Astrocyte of the hippocampus (primary cell): ENCODE measurements around the gene CPSF3.

Source experiments
- DNase-seq: peaks from one replicate; pipeline ENCODE4 v3.0.0; 2011; ENCODE audit warnings: low read depth, low spot score

The CPSF3 gene

GRCh38 chr2:9423100-9423921, at the start of gene CPSF3, which contains the start of gene ITGB1BP1:
Gene CPSF3, plus strand, starts transcription at chr2:9423654. Its CDS starts 120 bp downstream, at chr2:9423774.
Gene ITGB1BP1, minus strand, starts transcription at chr2:9423528. Its CDS starts 4,831 bp downstream, at chr2:9418697.
- peak; percentile 99 for DNase-seq

DNA sequence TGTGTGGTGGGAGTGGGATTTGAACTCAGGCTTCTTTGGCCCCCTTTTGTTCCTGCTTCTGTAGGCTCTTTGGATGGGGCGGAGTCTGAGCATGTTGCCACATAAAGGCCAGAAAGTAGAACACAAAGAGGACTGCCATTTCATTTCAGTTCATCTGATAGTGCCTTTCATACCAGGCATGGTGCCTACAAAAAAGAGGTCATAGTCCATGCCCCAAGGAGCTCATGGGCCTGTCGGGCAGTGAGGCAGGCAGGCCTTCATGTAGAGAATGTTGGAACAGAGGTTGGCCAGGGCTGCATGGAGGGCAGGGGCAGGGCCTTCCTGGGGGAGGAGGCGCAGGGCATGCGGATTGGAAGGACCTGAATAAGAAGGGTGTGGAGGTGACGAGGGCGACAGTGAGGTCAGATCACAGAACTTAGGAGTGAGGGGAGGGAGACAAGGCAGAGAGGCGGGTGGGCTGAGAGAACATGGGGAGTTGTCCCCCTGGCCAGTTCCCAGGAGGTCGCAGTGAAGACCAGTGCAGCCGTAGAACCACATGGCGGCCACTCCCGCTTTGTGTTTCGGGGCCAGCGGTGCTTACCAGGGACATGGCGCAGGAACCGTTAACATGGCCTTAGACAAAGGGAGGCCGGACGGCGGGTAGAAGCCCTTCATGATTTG, 49.3 kb upstream of the CPSF3 start:
- DNase-seq, result no peak

DNA sequence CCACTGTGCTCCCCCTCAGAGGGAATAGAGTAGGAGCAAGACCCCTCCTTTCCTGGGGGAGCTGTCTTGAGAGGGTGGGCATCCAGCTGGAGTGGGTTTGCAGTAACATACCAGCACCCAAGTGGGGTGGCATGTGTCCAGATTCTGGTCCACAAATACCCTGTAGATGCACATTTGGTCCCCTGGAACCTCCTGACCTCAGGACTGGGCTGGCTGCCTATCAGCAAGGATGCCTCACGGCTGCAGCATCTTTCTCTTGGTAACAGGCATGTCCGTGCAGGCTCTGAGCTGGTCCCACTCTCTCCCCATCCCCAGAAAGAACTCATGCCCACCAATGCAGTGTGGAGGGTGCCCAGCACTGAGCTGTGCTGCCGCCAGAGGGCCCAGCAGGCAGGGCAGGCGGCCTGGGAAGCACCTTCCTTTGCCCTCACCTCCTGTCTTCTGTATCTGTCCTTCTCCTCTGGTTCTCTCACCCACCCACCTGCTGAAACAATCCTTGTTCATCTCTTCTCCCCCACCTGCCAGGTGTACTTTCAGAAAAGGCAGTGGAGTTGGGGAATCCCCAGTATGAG, 47.5 kb upstream of the CPSF3 start:
- DNase-seq, result no peak

GRCh38 chr2:9377461-9378097, 45.9 kb upstream of the CPSF3 start:
- DNase-seq, result no peak

- DNase-seq, result peak; percentile 64
Observed at GRCh38 chr2:9378433-9379390, 44.7 kb upstream of the CPSF3 start.

GRCh38 chr2:9379391-9379755, 44.1 kb upstream of the CPSF3 start:
- DNase-seq, result no peak

DNA sequence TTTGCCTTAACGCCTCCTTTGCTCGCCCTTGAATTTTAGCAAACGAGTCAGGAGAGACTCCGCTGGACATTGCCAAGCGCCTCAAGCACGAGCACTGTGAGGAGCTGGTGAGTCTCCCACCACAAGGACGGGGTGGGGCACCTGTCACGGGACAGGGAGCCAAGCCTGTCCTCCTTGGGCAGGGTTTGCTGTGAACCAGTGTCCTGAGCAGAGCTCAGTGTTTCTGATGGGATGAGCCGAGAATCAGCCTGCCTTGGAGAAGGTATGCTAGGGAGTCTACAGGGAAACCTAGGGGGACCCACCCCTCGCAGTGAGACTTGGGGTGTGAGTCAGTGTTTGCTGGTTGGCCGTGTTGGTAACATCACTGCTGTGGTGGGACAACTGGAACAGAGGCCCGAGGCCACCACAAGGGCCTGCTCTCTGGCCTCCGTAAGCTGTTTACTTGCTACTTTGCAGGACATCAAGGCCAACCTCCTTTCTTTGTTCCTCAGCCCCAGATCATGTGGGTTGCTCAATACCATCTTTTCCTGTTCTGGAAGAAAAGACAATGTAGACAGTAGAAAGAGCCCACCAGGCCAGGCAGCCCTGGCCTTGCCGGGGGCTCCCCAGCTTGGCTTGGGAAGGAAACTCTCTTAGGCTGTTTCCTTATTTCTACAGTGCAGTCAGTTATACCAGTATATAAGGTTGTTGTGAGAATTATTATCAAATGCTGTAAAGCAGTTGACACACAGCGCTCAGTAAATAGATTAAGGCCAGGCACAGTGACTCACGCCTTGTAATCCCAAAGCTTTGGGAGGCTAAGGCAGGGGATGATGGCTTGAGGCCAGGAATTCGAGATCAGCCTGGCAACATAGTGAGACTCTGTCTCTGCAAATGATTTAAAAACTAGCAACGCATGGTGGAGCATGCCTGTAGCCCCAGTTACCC, 42.5 kb upstream of the CPSF3 start:
- peak; percentile 95 for DNase-seq

DNA sequence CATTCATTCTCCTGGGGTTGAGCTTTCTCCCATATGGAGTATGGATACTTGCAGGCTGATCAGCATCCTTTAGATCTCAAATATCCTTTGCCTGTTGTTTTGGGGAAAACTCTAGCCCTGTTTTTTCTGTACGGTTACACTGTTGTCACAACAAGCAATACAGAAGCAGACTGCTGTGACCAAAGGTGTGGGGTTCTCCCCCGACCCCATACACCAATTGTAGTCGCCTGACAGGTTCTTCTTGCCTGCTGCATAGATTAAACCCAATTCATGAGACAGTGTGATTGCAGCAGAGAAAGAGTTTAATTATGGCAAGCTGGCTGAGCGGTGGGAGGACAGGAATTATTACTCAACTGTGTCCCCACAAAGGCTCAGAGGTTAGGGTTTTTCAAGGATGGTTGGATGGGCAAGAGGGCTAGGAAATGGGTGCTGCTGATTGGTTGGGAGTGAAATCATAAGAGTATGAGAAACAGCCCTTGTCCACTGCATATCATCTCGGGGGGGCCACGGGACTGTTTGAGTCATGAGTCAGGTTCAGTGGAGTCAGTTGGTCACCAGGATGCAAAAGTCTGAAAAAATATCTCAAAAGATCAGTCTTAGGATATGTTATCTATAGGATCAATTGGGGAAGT, 40.7 kb upstream of the CPSF3 start:
- no peak for DNase-seq

DNA sequence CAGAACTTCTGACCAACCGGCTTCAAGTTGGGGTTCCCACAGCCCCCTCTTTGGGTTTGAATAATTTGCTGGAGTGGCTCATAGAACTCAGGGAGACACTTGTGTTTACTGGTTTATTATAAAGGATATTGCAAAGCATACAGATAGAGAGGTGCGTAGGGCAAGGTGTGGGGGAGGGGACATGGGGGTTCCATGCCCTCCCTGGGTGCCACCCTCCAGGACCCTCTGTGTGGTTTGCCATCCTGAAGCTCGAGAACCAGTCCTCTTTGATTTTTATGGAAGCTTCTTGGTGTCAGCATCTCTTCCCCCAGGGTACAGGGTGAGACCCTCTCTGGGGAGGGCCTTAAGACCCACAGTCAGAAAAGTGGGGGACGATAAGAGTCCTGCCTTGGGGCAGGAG, 38.9 kb upstream of the CPSF3 start:
- DNase-seq, result no peak

GRCh38 chr2:9385841-9386240, 37.6 kb upstream of the CPSF3 start:
- peak; percentile 60 for DNase-seq

- peak; percentile 40 for DNase-seq
Observed at GRCh38 chr2:9388199-9388681, 35.2 kb upstream of the CPSF3 start.

DNA sequence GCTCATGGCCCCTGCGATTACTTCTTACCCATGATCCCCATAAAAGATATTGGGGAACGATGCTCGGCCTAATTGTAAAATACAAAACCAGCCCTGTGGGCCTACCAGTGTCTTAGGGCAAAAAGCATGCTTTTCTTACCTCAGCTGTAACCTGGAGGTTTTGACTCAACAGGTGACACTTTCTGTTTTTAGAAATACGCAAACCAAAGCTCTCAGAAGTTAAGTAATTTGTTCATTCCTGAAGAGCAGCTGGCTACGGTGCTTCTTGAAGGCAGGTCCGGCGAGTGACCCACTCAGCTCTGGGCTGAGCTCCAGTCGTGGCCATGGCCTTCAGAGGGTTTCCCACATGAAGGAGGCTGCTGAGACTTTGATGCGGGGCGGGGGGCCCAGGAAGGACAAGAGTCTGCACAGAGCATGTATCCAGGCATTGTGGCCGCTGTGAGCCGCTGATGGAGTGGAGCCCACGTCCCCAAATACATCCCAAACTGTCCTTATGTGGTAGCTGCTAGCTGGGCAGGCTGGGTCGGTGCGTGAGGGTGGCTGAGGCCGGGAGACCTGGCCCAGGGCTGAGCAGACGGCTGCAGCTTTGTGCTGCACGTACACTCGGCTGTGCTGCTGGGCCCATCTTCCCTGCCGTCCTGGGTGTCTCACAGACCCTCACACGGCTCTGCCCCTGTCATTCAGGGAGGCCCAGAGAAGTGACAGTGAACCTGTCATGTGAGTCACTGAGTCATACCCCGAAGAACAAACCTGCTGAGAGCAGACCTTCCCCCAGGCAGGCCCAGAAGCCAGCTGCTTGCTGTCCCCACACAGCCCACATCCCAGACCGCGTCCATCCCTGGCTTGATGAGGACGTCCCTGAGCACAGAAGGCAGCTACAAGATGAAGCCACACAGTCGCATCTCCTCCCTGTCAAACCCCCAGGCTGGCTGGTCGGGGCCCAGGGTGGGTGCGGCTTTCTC, 34.2 kb upstream of the CPSF3 start:
- no peak for DNase-seq

- no peak for DNase-seq
Observed at GRCh38 chr2:9390151-9390850, 33.2 kb upstream of the CPSF3 start.

DNA sequence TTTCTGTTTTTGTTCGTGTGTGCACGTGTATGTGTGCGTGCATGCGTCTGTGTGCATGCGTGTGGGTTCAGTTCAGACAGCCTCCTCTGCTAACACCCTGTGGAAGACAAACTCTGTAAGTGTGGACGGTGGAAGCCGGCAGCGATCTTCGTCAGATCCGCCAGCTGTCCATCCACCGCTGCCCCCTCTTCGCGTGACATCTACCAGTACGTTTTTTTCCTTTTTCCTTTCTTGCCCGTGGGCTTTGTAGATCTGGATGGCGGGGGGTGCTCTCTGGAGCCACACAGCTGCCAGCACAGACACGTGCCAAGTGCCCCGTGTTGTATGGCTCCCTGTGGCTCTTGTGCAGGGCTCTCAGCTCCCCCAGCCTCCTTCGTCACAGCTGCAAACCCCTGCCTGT, 32.5 kb upstream of the CPSF3 start:
- no peak for DNase-seq

- DNase-seq, result no peak
Observed at GRCh38 chr2:9391961-9392720, 31.3 kb upstream of the CPSF3 start.

- no peak for DNase-seq
Observed at GRCh38 chr2:9392898-9393765, 30.3 kb upstream of the CPSF3 start.
